GM12801 (cell line): ENCODE data around the gene METTL4.

ENCODE experiments used
- CTCF ChIP-seq: IDR thresholded peaks from one replicate; pipeline ENCODE4 v1.5.1; 2011; ENCODE audit warnings: control low read depth; ENCODE audit not compliant: insufficient read length; ENCODE audit errors: extremely low read depth

Gene METTL4

DNA sequence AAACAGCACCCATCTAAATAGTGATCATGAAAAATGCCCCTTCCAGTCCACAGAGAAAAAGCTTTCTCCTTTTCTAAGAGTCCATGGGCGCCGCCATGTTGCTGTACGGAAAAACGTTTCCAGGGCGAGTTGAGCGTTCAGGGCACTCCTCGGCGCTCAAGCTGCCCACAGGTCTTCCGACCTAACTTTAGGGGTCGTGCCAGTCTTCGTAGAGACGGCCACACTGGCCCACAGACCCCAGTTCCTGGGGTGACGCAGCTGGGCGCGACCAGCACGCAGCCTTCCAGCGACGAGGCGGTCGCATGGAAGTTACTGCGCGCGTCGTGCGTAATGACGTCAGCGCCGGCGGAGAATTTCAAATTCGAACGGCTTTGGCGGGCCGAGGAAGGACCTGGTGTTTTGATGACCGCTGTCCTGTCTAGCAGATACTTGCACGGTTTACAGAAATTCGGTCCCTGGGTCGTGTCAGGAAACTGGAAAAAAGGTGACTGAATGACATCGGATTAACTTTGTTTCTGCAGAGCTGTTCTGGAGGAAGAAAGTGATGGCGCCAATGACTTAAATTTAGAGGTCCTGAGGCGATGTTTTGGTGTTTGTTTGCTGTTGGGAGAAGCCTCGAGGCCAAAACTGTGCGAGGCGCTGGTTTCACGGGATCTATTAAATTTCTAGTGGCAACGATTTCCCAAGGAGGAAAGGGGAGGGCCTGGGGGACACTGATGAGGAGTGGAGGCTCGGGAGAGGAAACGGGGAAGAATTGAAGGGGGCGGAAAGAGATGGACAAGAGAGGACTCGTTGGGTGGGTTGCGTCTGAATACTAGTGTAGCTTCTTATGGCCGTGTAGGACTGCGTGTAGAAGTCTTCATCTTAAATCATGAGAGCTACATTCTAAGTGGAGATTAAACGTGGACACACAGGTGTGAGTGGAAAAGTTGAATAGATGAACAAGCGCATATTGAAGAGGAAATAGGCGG is at the start of gene METTL4, which contains the start of gene NDC80:
TSS of gene METTL4 (minus strand) at position 306 of the 971 bp plus-strand sequence. CDS start 4,289 bp downstream, outside the sequence.
TSS of gene NDC80 (plus strand) at position 358 of the 971 bp plus-strand sequence. CDS start 1,429 bp downstream, outside the sequence.
- no peak for TF ChIP-seq CTCF

GRCh38 chr18:2618009-2618408 is 46.7 kb upstream of the METTL4 start:
- TF ChIP-seq CTCF: no peak

- TF ChIP-seq CTCF: no peak
Measured at GRCh38 chr18:2617401-2617998, 46.2 kb upstream of the METTL4 start.

GRCh38 chr18:2612996-2613395 is 41.7 kb upstream of the METTL4 start:
- TF ChIP-seq CTCF: no peak

DNA sequence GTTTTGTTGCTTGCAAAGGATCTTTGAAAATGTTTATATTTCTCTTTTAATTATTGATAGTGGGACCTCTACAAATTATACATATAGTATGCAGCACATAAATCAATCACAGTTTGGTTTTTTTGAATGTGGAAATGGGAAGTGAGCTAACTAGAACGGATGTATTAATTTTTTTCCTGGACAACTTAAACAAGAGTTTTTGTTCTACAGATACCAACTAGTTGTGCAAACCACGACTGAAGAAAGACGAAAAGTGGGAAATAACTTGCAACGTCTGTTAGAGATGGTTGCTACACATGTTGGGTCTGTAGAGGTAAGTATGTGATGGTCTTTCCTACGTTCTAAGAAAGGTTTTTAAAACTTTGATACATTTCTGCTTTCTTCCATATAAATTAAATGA is 39.2 kb upstream of the METTL4 start:
- TF ChIP-seq CTCF: no peak

- TF ChIP-seq CTCF: no peak
Measured at GRCh38 chr18:2609604-2610003, 38.3 kb upstream of the METTL4 start.

GRCh38 chr18:2606335-2606734 is 35.0 kb upstream of the METTL4 start:
- TF ChIP-seq CTCF: no peak
